ENCODE measurements around the gene HILPDA.

- TF ChIP-seq CTCF (IDR thresholded peaks at IDR 0.05; ENCODE audit: insufficient read depth, low read depth, low read length): no peak
- no peak for TF ChIP-seq EZH2 (IDR thresholded peaks at IDR 0.05; ENCODE audit: insufficient read depth, low read length)
Measured at GRCh38 chr7:128458956-128459355, 3.3 kb downstream of the HILPDA start.
